ENCODE data around the gene SLC35E2B. TPM values are rescaled to one million over a fixed set of nuclear protein-coding genes. Genes with fewer than 3 reads are reported as not detected.

The SLC35E2B gene
- polyA plus RNA-seq, 2 of the 4 experiments (the other 2 are of a cell fraction): 10.8 to 13.6 TPM

GRCh38 chr1:1614204-1614953, 78.2 kb downstream of the SLC35E2B start (continued):
- no peak for TF ChIP-seq REST (IDR thresholded peaks at IDR 0.05)
- no peak for TF ChIP-seq PHF8 (IDR thresholded peaks at IDR 0.05; ENCODE audit: borderline replicate concordance, low read depth)

DNA sequence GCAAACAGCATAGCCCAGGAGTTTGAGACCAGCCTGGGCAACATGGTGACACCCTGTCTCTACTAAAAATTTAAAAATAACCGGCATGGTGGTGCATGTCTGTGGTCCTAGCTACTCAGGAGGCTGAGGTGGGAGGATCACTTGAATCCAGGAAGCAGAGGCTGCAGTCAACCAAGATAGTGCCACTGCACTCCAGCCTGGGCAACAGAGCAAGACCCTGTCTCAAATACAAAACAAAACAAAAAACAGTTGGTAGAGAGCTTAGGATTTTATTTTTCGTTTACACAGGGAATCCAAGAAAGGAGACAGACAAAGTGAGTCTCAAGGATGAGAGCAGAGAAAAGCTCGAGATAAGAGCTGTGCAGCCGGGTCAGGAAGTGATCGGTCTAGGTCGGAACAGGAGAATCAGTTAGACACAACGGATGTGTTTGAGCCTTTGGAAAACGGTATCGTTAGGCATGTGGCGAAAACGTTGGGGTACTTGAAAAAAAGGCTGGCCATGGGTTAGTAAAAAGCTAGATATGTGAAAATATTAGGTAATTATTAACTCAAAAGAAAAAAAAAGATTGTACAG, 79.0 kb downstream of the SLC35E2B start:
- ATAC-seq (no peak), DNase-seq (ENCODE audit: low read depth in 1 of 2, low spot score in 1 of 2) (no peak), FAIRE-seq (no peak)
- H3K27ac ChIP-seq: no peak overlapping the region
- WGBS (ENCODE audit: missing lambda C conversion rate): 66% methylated on average over 10 of the region's 11 CpGs
- H3K4me3 ChIP-seq: no peak overlapping the region
- H3K4me2 ChIP-seq: peak overlapping the region; percentile 89
- peaks cover 17% of the 10 kb centered on the region for H3K4me1 ChIP-seq
- no peaks in the 10 kb centered on the region for H3K9me3 ChIP-seq
- CTCF ChIA-PET: interaction anchor here (1.2 to 2.7 kb wide), 2 partner anchors 16 to 21 kb away, joined by 5 to 9 read pairs; no protein-coding TSS in a partner anchor
- no peak for TF ChIP-seq RNF2 (IDR thresholded peaks at IDR 0.05; ENCODE audit: borderline replicate concordance, low read depth)
- no peak for TF ChIP-seq RCOR1 (IDR thresholded peaks at IDR 0.05; ENCODE audit: low read depth, low read length)
- POLR2A ChIA-PET: interaction anchor here (0.6 kb wide), 1 partner anchor 16 kb away, joined by 3 read pairs; no protein-coding TSS in a partner anchor

GRCh38 chr1:1612104-1612400, 80.5 kb downstream of the SLC35E2B start:
- DNase-seq (ENCODE audit: low read depth in 1 of 2, low spot score in 1 of 2) (no peak), ATAC-seq (no peak), FAIRE-seq (no peak)
- 86% methylated on average over 3 of the region's 3 CpGs for WGBS (ENCODE audit: missing lambda C conversion rate)
- H3K9me3 ChIP-seq: no peaks in the 10 kb centered on the region
- no peak overlapping the region for H3K4me2 ChIP-seq
- ChIA-PET POLR2A (no interaction called here), CTCF (no interaction called here)
- peaks cover 17% of the 10 kb centered on the region for H3K4me1 ChIP-seq
- TF ChIP-seq REST (IDR thresholded peaks at IDR 0.05): no peak
- TF ChIP-seq CHD2 (IDR thresholded peaks at IDR 0.05; ENCODE audit: low read length, partially characterized antibody): no peak
- TF ChIP-seq, protein P1, sequence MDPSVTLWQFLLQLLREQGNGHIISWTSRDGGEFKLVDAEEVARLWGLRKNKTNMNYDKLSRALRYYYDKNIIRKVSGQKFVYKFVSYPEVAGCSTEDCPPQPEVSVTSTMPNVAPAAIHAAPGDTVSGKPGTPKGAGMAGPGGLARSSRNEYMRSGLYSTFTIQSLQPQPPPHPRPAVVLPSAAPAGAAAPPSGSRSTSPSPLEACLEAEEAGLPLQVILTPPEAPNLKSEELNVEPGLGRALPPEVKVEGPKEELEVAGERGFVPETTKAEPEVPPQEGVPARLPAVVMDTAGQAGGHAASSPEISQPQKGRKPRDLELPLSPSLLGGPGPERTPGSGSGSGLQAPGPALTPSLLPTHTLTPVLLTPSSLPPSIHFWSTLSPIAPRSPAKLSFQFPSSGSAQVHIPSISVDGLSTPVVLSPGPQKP (IDR thresholded peaks at IDR 0.05; ENCODE audit: low read depth, low read length): no peak
- TF ChIP-seq PBX3 (IDR thresholded peaks at IDR 0.05): no peak
- TF ChIP-seq EHF (CRISPR knock-in tag; IDR thresholded peaks at IDR 0.05): no peak
- no peak for TF ChIP-seq ZNF302 (CRISPR knock-in tag; IDR thresholded peaks at IDR 0.05)
- TF ChIP-seq, protein P2, sequence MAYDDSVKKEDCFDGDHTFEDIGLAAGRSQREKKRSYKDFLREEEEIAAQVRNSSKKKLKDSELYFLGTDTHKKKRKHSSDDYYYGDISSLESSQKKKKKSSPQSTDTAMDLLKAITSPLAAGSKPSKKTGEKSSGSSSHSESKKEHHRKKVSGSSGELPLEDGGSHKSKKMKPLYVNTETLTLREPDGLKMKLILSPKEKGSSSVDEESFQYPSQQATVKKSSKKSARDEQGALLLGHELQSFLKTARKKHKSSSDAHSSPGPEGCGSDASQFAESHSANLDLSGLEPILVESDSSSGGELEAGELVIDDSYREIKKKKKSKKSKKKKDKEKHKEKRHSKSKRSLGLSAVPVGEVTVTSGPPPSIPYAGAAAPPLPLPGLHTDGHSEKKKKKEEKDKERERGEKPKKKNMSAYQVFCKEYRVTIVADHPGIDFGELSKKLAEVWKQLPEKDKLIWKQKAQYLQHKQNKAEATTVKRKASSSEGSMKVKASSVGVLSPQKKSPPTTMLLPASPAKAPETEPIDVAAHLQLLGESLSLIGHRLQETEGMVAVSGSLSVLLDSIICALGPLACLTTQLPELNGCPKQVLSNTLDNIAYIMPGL (CRISPR knock-in tag; IDR thresholded peaks at IDR 0.05; ENCODE audit: borderline replicate concordance): no peak
- TF ChIP-seq CBX8 (IDR thresholded peaks at IDR 0.05): no peak
- no peak for TF ChIP-seq PHF8 (IDR thresholded peaks at IDR 0.05; ENCODE audit: borderline replicate concordance, low read depth)
- no peak for TF ChIP-seq RNF2 (IDR thresholded peaks at IDR 0.05; ENCODE audit: borderline replicate concordance, low read depth)
- no peak for TF ChIP-seq KDM1A (IDR thresholded peaks at IDR 0.05; ENCODE audit: low read depth)
- TF ChIP-seq RFX5 (IDR thresholded peaks at IDR 0.05): no peak
- TF ChIP-seq SREBF2 (IDR thresholded peaks at IDR 0.05): no peak
- TF ChIP-seq SMC3 (IDR thresholded peaks at IDR 0.05): no peak
- TF ChIP-seq EP300 (IDR thresholded peaks at IDR 0.05): no peak
- TF ChIP-seq, protein P3, sequence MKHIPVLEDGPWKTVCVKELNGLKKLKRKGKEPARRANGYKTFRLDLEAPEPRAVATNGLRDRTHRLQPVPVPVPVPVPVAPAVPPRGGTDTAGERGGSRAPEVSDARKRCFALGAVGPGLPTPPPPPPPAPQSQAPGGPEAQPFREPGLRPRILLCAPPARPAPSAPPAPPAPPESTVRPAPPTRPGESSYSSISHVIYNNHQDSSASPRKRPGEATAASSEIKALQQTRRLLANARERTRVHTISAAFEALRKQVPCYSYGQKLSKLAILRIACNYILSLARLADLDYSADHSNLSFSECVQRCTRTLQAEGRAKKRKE (CRISPR knock-in tag; IDR thresholded peaks at IDR 0.05; ENCODE audit: low read depth): no peak
- H3K4me3 ChIP-seq: no peak overlapping the region
- H3K27ac ChIP-seq: no peak overlapping the region

Measured in A549 (cell line).